ENCODE measurements around the gene SV2A. TPM values are rescaled to one million over a fixed set of nuclear protein-coding genes. Genes with fewer than 3 reads are reported as not detected.

Gene SV2A
- total and polyA plus RNA-seq, 7 donors, result 0.13 to 0.48 (median 0.17) TPM

DNA sequence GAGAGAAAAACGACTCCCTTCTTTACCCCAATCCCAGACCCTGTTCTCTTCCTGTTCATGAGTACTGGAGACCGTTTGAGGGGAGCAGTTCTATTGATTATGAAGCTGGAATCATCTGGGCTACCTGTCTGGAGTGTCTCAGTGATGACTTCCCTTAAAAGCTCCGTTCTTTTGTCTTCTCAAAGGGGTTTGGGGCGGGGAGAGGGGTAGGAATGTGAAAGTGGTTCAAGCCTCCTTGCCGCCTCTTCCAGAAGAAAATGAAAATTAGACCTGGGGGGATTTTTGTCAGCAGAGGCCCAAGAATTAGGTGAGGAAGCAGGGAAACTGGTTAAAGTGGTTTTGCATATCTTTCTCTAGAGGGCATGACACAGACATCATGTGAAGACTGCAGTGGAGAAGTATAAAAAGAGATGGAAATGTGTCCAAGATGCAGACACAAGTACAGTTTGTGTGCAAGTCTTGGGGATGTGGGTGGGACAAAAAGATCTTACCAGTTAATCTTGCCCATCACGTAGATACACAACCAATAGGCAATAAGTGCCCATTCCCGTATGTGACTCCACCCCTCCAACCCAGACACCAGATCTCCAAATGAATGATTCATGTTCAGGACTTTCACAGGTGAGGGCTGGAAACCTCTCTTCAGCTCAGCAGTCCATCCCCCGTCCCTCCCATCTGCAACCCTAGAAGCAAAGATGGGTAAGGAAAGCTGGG, 19.5 kb upstream of the SV2A start:
- WGBS, 3 donors, result 14 to 18% (median 17%) methylated on average over 8 of the region's 8 CpGs
- TF ChIP-seq, protein P1, sequence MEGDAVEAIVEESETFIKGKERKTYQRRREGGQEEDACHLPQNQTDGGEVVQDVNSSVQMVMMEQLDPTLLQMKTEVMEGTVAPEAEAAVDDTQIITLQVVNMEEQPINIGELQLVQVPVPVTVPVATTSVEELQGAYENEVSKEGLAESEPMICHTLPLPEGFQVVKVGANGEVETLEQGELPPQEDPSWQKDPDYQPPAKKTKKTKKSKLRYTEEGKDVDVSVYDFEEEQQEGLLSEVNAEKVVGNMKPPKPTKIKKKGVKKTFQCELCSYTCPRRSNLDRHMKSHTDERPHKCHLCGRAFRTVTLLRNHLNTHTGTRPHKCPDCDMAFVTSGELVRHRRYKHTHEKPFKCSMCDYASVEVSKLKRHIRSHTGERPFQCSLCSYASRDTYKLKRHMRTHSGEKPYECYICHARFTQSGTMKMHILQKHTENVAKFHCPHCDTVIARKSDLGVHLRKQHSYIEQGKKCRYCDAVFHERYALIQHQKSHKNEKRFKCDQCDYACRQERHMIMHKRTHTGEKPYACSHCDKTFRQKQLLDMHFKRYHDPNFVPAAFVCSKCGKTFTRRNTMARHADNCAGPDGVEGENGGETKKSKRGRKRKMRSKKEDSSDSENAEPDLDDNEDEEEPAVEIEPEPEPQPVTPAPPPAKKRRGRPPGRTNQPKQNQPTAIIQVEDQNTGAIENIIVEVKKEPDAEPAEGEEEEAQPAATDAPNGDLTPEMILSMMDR (IDR thresholded peaks at IDR 0.05), result no peak
- Histone ChIP-seq H3K36me3 (ENCODE audit: insufficient read depth in 1 of 2, low read depth in 1 of 2) (no peaks in the 10 kb centered on the region), H3K9me3 (no peaks in the 10 kb centered on the region), H3K27ac (peak overlapping the region; percentile 59), H3K4me1 (peaks cover 32% of the 10 kb centered on the region), H3K27me3 (ENCODE audit: insufficient read depth in 3 of 3, low read length in 2 of 3) (no peaks in the 10 kb centered on the region), H3K4me3 (peak overlapping the region; percentile 59)
- intact Hi-C loops (cut with DNase I), result no loop called here
- no peak for DNase-seq
- peak; percentile 12 to 34 (median 28) for ATAC-seq

DNA sequence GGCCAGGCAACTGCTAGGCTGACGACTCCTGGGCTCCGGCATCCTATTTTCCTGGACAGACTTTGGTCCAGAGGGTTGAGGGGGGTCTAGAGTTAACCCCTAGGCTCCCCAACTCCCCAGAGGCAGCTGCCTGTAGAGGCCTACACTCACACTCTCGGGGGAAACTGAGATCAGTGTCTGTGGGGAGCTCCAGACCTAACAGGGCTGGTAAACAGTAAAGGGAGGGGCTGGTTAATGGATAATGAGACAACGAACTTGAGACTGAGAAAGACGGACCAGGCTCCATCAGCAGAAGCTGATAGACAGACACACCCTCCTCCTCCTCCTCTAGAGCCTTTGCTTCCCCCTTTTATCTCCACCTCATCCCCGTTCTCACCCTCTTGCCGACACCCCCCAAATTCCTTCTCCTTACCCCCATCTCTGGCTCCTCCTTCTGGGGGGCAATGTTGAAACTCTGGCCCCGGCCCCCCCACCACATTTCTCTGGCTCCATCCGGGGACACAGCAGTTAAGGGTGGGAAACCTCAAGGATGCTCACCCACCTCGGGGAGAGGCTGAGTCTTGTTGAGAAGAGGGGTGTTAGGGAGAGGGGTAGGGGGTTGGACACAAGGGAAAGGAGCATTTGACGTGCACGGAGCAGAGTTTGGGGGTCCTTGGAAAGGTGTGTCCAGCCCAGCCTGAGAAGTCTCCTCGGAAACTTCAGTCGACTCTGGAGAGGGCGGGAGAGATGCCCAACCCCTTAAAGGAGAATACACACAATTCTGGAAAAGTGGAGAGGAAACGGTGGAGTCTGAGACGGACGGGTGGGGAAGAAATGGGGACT, 18.7 kb upstream of the SV2A start, which contains the start of gene MTMR11:
Gene MTMR11 (minus strand): TSS at position 710 of the 822 bp plus-strand sequence. CDS start 232 bp downstream, at position 478.
- WGBS, 3 donors, result 13 to 19% (median 17%) methylated on average over 18 of the region's 18 CpGs
- intact Hi-C loops (cut with DNase I), result no loop called here
- ATAC-seq, result peak in 2 of 4 donors; percentile 7 to 35
- H3K27ac ChIP-seq, result peak within 1 kb of the TSS; percentile 59
- no peaks in the 10 kb centered on the region for H3K27me3 ChIP-seq (ENCODE audit: insufficient read depth in 3 of 3, low read length in 2 of 3)
- no peaks in the 10 kb centered on the region for H3K36me3 ChIP-seq (ENCODE audit: insufficient read depth in 1 of 2, low read depth in 1 of 2)
- no peaks in the 10 kb centered on the region for H3K9me3 ChIP-seq
- no peak for DNase-seq
- TF ChIP-seq, protein P1 (IDR thresholded peaks at IDR 0.05), result no peak
- H3K4me3 ChIP-seq, result peak within 1 kb of the TSS; percentile 59
- peaks cover 32% of the 10 kb centered on the region for H3K4me1 ChIP-seq

DNA sequence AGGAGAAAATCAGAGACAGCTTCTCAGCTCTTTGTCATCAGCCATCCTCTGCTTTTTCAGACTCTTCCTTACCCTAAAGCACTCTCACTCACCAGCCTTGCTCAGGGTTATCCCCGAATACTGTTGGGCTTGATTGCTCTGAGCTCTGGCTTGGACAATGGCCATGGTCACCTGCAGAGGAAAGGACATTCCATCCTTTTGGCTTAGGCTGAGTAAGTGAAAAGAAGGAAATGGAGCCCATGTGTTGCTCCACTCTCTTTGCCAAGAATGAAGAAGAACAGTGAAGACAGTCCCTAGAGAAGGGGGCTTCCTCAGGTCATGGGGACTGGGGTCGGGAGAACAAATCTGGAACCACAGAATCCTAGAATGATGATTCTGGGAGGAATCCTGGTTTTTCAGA, 16.7 kb upstream of the SV2A start:
- Histone ChIP-seq H3K9me3 (no peaks in the 10 kb centered on the region), H3K27me3 (ENCODE audit: insufficient read depth in 3 of 3, low read length in 2 of 3) (no peaks in the 10 kb centered on the region), H3K36me3 (ENCODE audit: insufficient read depth in 1 of 2, low read depth in 1 of 2) (no peaks in the 10 kb centered on the region), H3K27ac (no peak overlapping the region), H3K4me1 (peaks cover 23% of the 10 kb centered on the region), H3K4me3 (no peak overlapping the region)
- intact Hi-C loops (cut with DNase I), result no loop called here
- DNase-seq (no peak), ATAC-seq (no peak)
- WGBS, 3 donors, result 47 to 56% (median 52%) methylated on average over 2 of the region's 2 CpGs
- TF ChIP-seq, protein P1 (IDR thresholded peaks at IDR 0.05), result no peak

DNA sequence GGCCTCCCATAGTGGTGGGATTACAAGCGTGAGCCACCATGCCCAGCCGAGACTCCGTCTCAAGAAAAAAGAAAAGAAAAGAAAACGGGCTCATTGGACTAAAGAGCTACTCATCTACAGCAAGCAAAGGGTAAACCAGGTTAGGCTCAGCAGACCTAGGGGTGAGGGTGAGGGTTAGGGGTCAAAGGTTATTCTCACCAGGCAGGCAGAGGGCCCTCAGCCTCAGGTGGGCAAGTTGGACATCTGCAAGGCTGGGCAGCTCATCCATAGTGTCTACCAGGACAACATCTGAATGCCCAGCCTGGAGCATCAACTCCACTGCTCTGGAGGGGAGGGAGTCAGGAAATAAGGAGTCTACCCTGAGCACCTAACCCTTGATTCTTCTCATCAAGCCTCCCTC, 15.6 kb upstream of the SV2A start:
- TF ChIP-seq, protein P1 (IDR thresholded peaks at IDR 0.05), result no peak
- Histone ChIP-seq H3K4me3 (no peak overlapping the region), H3K36me3 (ENCODE audit: insufficient read depth in 1 of 2, low read depth in 1 of 2) (no peaks in the 10 kb centered on the region), H3K27me3 (ENCODE audit: insufficient read depth in 3 of 3, low read length in 2 of 3) (no peaks in the 10 kb centered on the region), H3K9me3 (no peaks in the 10 kb centered on the region), H3K4me1 (peaks cover 24% of the 10 kb centered on the region), H3K27ac (no peak overlapping the region)
- DNase-seq, result no peak
- intact Hi-C loops (cut with DNase I), result no loop called here
- 98 to 100% (median 99%) methylated on average over 4 of the region's 4 CpGs for WGBS, 3 donors
- ATAC-seq, result no peak
